HCT116 (cell line): ENCODE data around the gene KLHL35. TPM values are rescaled to one million over a fixed set of nuclear protein-coding genes. Genes with fewer than 3 reads are reported as not detected.
"Not testable (repeated sequence)": the region's sequence is repeated elsewhere in the genome, so short reads cannot be mapped to it uniquely, and the experiment has no call there.

Experiments
- ATAC-seq: fragments of 200-7000 bp; cut with Tn5 transposase; 2 replicates; pipeline ENCODE4 v1.9.1; 2020; ENCODE audit warnings: mild to moderate bottlenecking, moderate library complexity
- BruUV-seq: library from RNA; stranded (reverse); fragments of 400-500 nt; replicated peaks from 2 replicates; lab custom pipeline; 2021; lab: Mats Ljungman, UMichigan
- CTCF ChIA-PET: fragments of 300-600 bp; sonication (Branson Sonifier 250); formaldehyde crosslinking; loops from one replicate; lab custom pipeline; 2021; ENCODE audit warnings: antibody characterized with exemption; lab: Charles Lee
- POLR2A ChIA-PET: fragments of 300-600, 350-600 bp; sonication (Branson Sonifier 250); formaldehyde crosslinking; loops from one replicate; lab custom pipeline; 2021; ENCODE audit warnings: antibody characterized with exemption; lab: Charles Lee
- RAD21 ChIA-PET, 2 experiments: fragments of 300-600 bp; sonication (Branson Sonifier 250); formaldehyde crosslinking; loops; one replicate each; lab custom pipeline; 2023; ENCODE audit warnings: low total read pairs in 2 of 2; ENCODE audit not compliant: uncharacterized antibody in 2 of 2, unreplicated experiment in 2 of 2, low non-redundant PET in 1 of 2; lab: Charles Lee
- DNase-seq: peaks from one replicate; pipeline ENCODE4 v3.0.0-alpha.2; 2010; ENCODE audit warnings: low read depth, low spot score
- H2AFZ ChIP-seq: fragments of 200-600 bp; shearing (Covaris generic), sonication (generic); 2 replicates; pipeline ENCODE4 v1.6.1; 2017; ENCODE audit warnings: low read depth, mixed run types, mixed read lengths, antibody characterized with exemption, low read length; ENCODE audit not compliant: poor library complexity, severe bottlenecking
- H3K27ac ChIP-seq: 2 replicates; pipeline ENCODE4 v1.5.1; 2012; ENCODE audit warnings: low read depth, low read length
- H3K27me3 ChIP-seq: fragments of 200-600 bp; sonication (generic); 2 replicates; pipeline ENCODE4 v1.6.1; 2016; ENCODE audit warnings: mixed run types, low read length, mixed read lengths; ENCODE audit not compliant: insufficient read depth
- H3K36me3 ChIP-seq, 2 experiments: fragments of 200-500 bp in 1 of 2; fragments of 200-600 bp in 1 of 2; sonication (Bioruptor generic) in 1 of 2; sonication (generic) in 1 of 2; 2 replicates each; pipeline versions ENCODE4 v1.5.1 to v1.6.1; 2014 to 2016; ENCODE audit warnings: low read length in 2 of 2, inconsistent platforms in 1 of 2, mixed read lengths in 1 of 2, mixed run types in 1 of 2; ENCODE audit not compliant: insufficient read depth in 2 of 2, control insufficient read depth in 1 of 2
- H3K4me1 ChIP-seq, 2 experiments: fragments of 200-600 bp in 1 of 2; sonication (generic) in 1 of 2; 2 replicates each; pipeline versions ENCODE4 v1.5.1 to v1.6.1; 2012 to 2017; ENCODE audit warnings: low read length in 2 of 2, inconsistent platforms in 1 of 2, mild to moderate bottlenecking in 1 of 2, mixed read lengths in 1 of 2, mixed run types in 1 of 2, moderate library complexity in 1 of 2; ENCODE audit not compliant: insufficient read depth in 2 of 2, control insufficient read depth in 1 of 2
- H3K4me2 ChIP-seq: fragments of 200-600 bp; sonication (generic); 2 replicates; pipeline ENCODE4 v1.6.1; 2017; ENCODE audit warnings: mixed run types, low read length, mixed read lengths
- H3K4me3 ChIP-seq, 2 experiments: fragments of 200-600 bp in 1 of 2; sonication (generic) in 1 of 2; replicated peaks in 1 of 2; 2 replicates each; pipeline ENCODE4 v1.5.1; 2011 to 2016; ENCODE audit warnings: low read length in 2 of 2, control low read depth in 1 of 2, low read depth in 1 of 2, mild to moderate bottlenecking in 1 of 2, mixed read lengths in 1 of 2, mixed run types in 1 of 2
- H3K79me2 ChIP-seq: fragments of 200-600 bp; sonication (generic); 2 replicates; pipeline ENCODE4 v1.6.1; 2017; ENCODE audit warnings: mild to moderate bottlenecking, mixed run types, low read length, moderate library complexity, mixed read lengths; ENCODE audit not compliant: insufficient read depth
- H3K9ac ChIP-seq: fragments of 200-600 bp; sonication (generic); 2 replicates; pipeline ENCODE4 v1.6.1; 2016; ENCODE audit warnings: low read length, mixed read lengths
- H3K9me2 ChIP-seq: fragments of 200-600 bp; sonication (generic), shearing (Covaris generic); 2 replicates; pipeline ENCODE4 v1.6.1; 2017; ENCODE audit warnings: mixed run types, mild to moderate bottlenecking, moderate library complexity; ENCODE audit not compliant: insufficient read depth
- H3K9me3 ChIP-seq, 2 experiments: fragments of 200-500 bp in 1 of 2; fragments of 200-600 bp in 1 of 2; sonication (Bioruptor generic) in 1 of 2; sonication (generic) in 1 of 2; 2 replicates each; pipeline ENCODE4 v1.6.1; 2014 to 2017; ENCODE audit warnings: low read length in 2 of 2, mixed read lengths in 2 of 2, inconsistent platforms in 1 of 2, low read depth in 1 of 2, mild to moderate bottlenecking in 1 of 2, mixed run types in 1 of 2, moderate library complexity in 1 of 2; ENCODE audit not compliant: control insufficient read depth in 1 of 2, insufficient read depth in 1 of 2
- H4K20me1 ChIP-seq: fragments of 200-600 bp; sonication (generic), shearing (Covaris generic); 2 replicates; pipeline ENCODE4 v1.6.1; 2017; ENCODE audit warnings: mixed run types, mild to moderate bottlenecking, moderate library complexity; ENCODE audit not compliant: insufficient read depth
- ATF3 ChIP-seq: IDR thresholded peaks from 2 replicates; pipeline ENCODE4 v1.6.1; 2012
- CBX3 ChIP-seq: IDR thresholded peaks from 2 replicates; pipeline ENCODE4 v1.6.1; 2012; ENCODE audit warnings: low read depth
- EGR1 ChIP-seq: IDR thresholded peaks from 2 replicates; pipeline ENCODE4 v1.6.1; 2012; ENCODE audit warnings: low read depth
- ELF1 ChIP-seq: IDR thresholded peaks from 2 replicates; pipeline ENCODE4 v1.6.1; 2012; ENCODE audit warnings: low read depth, borderline replicate concordance
- EZH2phosphoT487 ChIP-seq: fragments of 200-600 bp; IDR thresholded peaks from 2 replicates; pipeline ENCODE4 v1.6.1; 2018; ENCODE audit warnings: antibody characterized with exemption, borderline replicate concordance
- JUND ChIP-seq: IDR thresholded peaks from 2 replicates; pipeline ENCODE4 v1.6.1; 2012
- POLR2AphosphoS5 ChIP-seq: IDR thresholded peaks from 2 replicates; pipeline ENCODE4 v1.6.1; 2011; ENCODE audit warnings: mild to moderate bottlenecking, low read depth, low read length, moderate library complexity
- RAD21 ChIP-seq: IDR thresholded peaks from 2 replicates; pipeline ENCODE4 v1.6.1; 2012; ENCODE audit warnings: low read depth, mild to moderate bottlenecking
- TCF7L2 ChIP-seq: IDR thresholded peaks from 2 replicates; pipeline ENCODE4 v1.7.0; 2011; ENCODE audit warnings: borderline replicate concordance, inconsistent platforms; ENCODE audit not compliant: insufficient read depth, insufficient read length; ENCODE audit errors: extremely low read depth
- YY1 ChIP-seq: IDR thresholded peaks from 2 replicates; pipeline ENCODE4 v1.6.1; 2011; ENCODE audit warnings: low read length, low read depth, moderate library complexity, mild to moderate bottlenecking; ENCODE audit not compliant: insufficient replicate concordance; ENCODE audit errors: extremely low read depth
- ZFX ChIP-seq: fragments of 450-650 bp; IDR thresholded peaks from 2 replicates; pipeline ENCODE4 v1.6.1; 2017
- intact Hi-C: fragments of 100-400 bp; cut with micrococcal nuclease; formaldehyde crosslinking; loops from 2 replicates; pipeline ENCODE4 v1.10.0; 2022
- total RNA-seq: library from RNA; stranded (reverse); gene quantifications from one replicate; pipeline ENCODE4 v1.2.1, GENCODE V29; 2021; ENCODE audit not compliant: unreplicated experiment
- TF ChIP-seq, protein P1 (sequence below): IDR thresholded peaks from 2 replicates; pipeline ENCODE4 v1.6.1; 2011; ENCODE audit warnings: mild to moderate bottlenecking, low read length, moderate library complexity; ENCODE audit not compliant: insufficient replicate concordance; ENCODE audit errors: extremely low read depth
- TF ChIP-seq, protein P2 (sequence below): IDR thresholded peaks from 2 replicates; pipeline ENCODE4 v1.6.1; 2012

Gene KLHL35
- total RNA-seq, 1 experiment from 2014 or later = 1.7 TPM

DNA sequence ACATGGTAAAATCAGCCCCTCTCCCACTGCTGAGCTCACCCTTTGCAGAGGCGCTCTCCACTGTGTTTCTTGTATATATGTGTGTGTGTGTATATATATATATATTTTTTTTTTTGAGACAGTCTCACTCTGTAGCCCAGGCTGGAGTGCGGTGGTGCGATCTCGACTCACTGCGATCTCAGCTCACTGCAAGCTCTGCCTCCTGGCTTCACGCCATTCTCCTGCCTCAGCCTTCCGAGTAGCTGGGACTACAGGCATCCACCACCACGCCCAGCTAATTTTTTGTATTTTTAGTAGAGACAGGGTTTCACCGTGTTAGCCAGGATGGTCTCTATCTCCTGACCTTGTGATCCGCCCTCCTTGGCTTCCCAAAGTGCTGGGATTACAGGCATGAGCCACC is 19.9 kb downstream of the KLHL35 start:
- H2AFZ ChIP-seq, H3K9ac ChIP-seq, intact Hi-C loops, RAD21 ChIA-PET, H4K20me1 ChIP-seq, H3K27me3 ChIP-seq, BruUV-seq, ATAC-seq, H3K9me3 ChIP-seq, H3K27ac ChIP-seq, POLR2A ChIA-PET, DNase-seq, H3K4me2 ChIP-seq, H3K9me2 ChIP-seq, H3K4me1 ChIP-seq, H3K4me3 ChIP-seq: not testable (repeated sequence)
- Histone ChIP-seq H3K79me2 (peaks cover 23% of the 10 kb centered on the region), H3K36me3 (peaks cover 25 to 35% of the 10 kb centered on the region in 2 experiments)
- CTCF ChIA-PET = interaction anchor here (1.9 kb wide), 1 partner anchor 12 kb away, joined by 4 read pairs; no protein-coding TSS in a partner anchor

DNA sequence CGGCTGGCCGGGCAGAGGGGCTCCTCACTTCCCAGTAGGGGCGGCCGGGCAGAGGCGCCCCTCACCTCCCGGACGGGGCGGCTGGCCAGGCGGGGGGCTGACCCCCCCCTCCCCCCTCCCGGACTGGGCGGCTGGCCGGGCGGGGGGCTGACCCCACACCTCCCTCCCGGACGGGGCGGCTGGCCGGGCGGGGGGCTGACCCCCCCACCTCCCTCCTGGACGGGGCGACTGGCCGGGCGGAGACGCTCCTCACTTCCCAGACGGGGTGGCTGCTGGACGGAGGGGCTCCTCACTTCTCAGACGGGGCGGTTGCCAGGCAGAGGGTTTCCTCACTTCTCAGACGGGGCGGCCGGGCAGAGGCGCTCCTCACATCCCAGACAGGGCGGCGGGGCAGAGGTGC is 23.0 kb downstream of the KLHL35 start:
- H3K9me3 ChIP-seq, DNase-seq, H3K9ac ChIP-seq, H2AFZ ChIP-seq, H3K27me3 ChIP-seq, RAD21 ChIA-PET, H3K27ac ChIP-seq, POLR2A ChIA-PET, BruUV-seq, H3K4me2 ChIP-seq, H3K9me2 ChIP-seq, H3K4me3 ChIP-seq, intact Hi-C loops, ATAC-seq, CTCF ChIA-PET, H3K4me1 ChIP-seq: not testable (repeated sequence)
- H4K20me1 ChIP-seq = peaks cover 36% of the 10 kb centered on the region
- peaks cover 40 to 56% of the 10 kb centered on the region in 2 experiments for H3K36me3 ChIP-seq
- peaks cover 49% of the 10 kb centered on the region for H3K79me2 ChIP-seq

DNA sequence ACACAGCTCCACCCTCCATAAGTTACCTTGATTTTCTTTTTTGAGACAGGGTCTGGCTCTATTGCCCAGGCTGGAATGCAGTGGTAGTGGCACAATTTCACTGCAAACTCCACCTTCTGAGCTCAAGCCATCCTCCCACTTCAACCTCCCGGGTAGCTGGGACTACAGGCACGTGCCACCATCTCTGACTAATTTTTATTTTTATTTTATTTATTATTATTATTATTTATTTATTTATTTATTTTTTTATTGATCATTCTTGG is 24.1 kb downstream of the KLHL35 start:
- ChIA-PET CTCF (interaction anchor here (2.4 kb wide), 1 partner anchor 8 kb away, joined by 8 read pairs; no protein-coding TSS in a partner anchor), POLR2A (no interaction called here), RAD21 (no interaction called here)
- Histone ChIP-seq H3K27me3 (no peaks in the 10 kb centered on the region), H3K4me2 (no peak overlapping the region), H2AFZ (no peak overlapping the region), H3K9me2 (no peaks in the 10 kb centered on the region), H3K4me1 (peaks cover 0 to 6% of the 10 kb centered on the region in 2 experiments; a peak in 1 of 4 replicates), H3K9ac (no peak overlapping the region), H3K79me2 (peaks cover 59% of the 10 kb centered on the region), H3K9me3 (no peaks in the 10 kb centered on the region), H3K27ac (no peak overlapping the region), H4K20me1 (peaks cover 44% of the 10 kb centered on the region), H3K36me3 (peaks cover 48 to 60% of the 10 kb centered on the region in 2 experiments), H3K4me3 (no peak overlapping the region)
- ATAC-seq = peak; percentile 20
- DNase-seq = no peak
- intact Hi-C loops = no loop called here
- no TSS peak for BruUV-seq
- no peak for TF ChIP-seq EZH2phosphoT487
- TF ChIP-seq, protein P1, sequence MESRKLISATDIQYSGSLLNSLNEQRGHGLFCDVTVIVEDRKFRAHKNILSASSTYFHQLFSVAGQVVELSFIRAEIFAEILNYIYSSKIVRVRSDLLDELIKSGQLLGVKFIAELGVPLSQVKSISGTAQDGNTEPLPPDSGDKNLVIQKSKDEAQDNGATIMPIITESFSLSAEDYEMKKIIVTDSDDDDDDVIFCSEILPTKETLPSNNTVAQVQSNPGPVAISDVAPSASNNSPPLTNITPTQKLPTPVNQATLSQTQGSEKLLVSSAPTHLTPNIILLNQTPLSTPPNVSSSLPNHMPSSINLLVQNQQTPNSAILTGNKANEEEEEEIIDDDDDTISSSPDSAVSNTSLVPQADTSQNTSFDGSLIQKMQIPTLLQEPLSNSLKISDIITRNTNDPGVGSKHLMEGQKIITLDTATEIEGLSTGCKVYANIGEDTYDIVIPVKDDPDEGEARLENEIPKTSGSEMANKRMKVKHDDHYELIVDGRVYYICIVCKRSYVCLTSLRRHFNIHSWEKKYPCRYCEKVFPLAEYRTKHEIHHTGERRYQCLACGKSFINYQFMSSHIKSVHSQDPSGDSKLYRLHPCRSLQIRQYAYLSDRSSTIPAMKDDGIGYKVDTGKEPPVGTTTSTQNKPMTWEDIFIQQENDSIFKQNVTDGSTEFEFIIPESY = no peak
- no peak for TF ChIP-seq ZFX
- TF ChIP-seq YY1 = no peak
- TF ChIP-seq ATF3 = no peak
- TF ChIP-seq, protein P2, sequence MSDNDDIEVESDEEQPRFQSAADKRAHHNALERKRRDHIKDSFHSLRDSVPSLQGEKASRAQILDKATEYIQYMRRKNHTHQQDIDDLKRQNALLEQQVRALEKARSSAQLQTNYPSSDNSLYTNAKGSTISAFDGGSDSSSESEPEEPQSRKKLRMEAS = no peak
- TF ChIP-seq ELF1 = no peak
- no peak for TF ChIP-seq TCF7L2
- no peak for TF ChIP-seq RAD21
- TF ChIP-seq EGR1 = no peak
- no peak for TF ChIP-seq JUND
- no peak for TF ChIP-seq CBX3
- no peak for TF ChIP-seq POLR2AphosphoS5
